Spinal cord (tissue), 10 donors: ENCODE results near the gene GPR50. TPM values are rescaled to one million over a fixed set of nuclear protein-coding genes. Genes with fewer than 3 reads are reported as not detected.

Experiments used
- DNase-seq, 6 donors: peaks; one replicate each; pipeline versions ENCODE4 v3.0.0 to v3.0.0-alpha.2; 2013 to 2015; ENCODE audit warnings: low spot score in 6 of 6, low read depth in 4 of 6
- H3K27ac ChIP-seq: one replicate; pipeline ENCODE4 v1.5.1; 2013; ENCODE audit warnings: low read depth, low read length, control low read depth
- H3K27me3 ChIP-seq: one replicate; pipeline ENCODE4 v1.6.1; 2013; ENCODE audit warnings: low read length; ENCODE audit not compliant: control insufficient read depth, insufficient read depth
- H3K36me3 ChIP-seq: one replicate; pipeline ENCODE4 v1.6.1; 2013; ENCODE audit warnings: low read length; ENCODE audit not compliant: control insufficient read depth, insufficient read depth
- H3K4me1 ChIP-seq: one replicate; pipeline ENCODE4 v1.6.1; 2013; ENCODE audit warnings: low read length; ENCODE audit not compliant: control insufficient read depth, insufficient read depth
- H3K4me3 ChIP-seq: one replicate; pipeline ENCODE4 v1.5.1; 2013; ENCODE audit warnings: low read depth, low read length, control low read depth
- H3K9me3 ChIP-seq: one replicate; pipeline ENCODE4 v1.6.1; 2013; ENCODE audit warnings: low read length; ENCODE audit not compliant: control insufficient read depth, insufficient read depth
- WGBS: methylation state at CpG from one replicate; pipeline ENCODE4 v1.1.5; 2013; ENCODE audit warnings: missing lambda C conversion rate; ENCODE audit not compliant: insufficient coverage; 5-methylcytosine and 5-hydroxymethylcytosine counted together
- long read RNA-seq, 4 donors: transcript quantifications; one replicate each; lab custom pipeline, GENCODE V29; 2026
- polyA plus RNA-seq, 2 donors: library from polyadenylated mRNA; unstranded; fragments of 120-200 nt; gene quantifications; one replicate each; pipeline ENCODE4 v1.2.1, GENCODE V29; 2013; ENCODE audit not compliant: insufficient read length in 2 of 2
- total RNA-seq, 2 donors: library from RNA; depleted of rRNA in 1 of 2; stranded (reverse); fragments of 120-200 nt in 1 of 2; fragments of >200 nt in 1 of 2; gene quantifications; one replicate each; pipeline versions ENCODE4 v1.2.3 to v1.2.4, GENCODE V29; 2013 to 2014
- donor health status: healthy.

GPR50 gene
- total RNA-seq, result under 1 TPM in 1 of 2 donors, not detected in 1; 0.06 TPM
- under 1 TPM; 0.25 to 0.47 TPM for polyA plus RNA-seq
- long read RNA-seq, donor 1, result 0 reads
- long read RNA-seq, donor 2, result 0 reads
- long read RNA-seq, donor 3, result 0 reads
- long read RNA-seq, donor 4, result 0 reads

GRCh38 chrX:151176231-151176750 lies at the start of gene GPR50:
TSS of gene GPR50 (plus strand) at chrX:151176584. CDS start at chrX:151176722, 138 bp downstream.
- H3K27me3 ChIP-seq, result peaks cover 60% of the 10 kb centered on the region
- H3K9me3 ChIP-seq, result no peaks in the 10 kb centered on the region
- H3K4me1 ChIP-seq, result peaks cover 19% of the 10 kb centered on the region
- no peak within 1 kb of the TSS for H3K27ac ChIP-seq
- no peak for DNase-seq
- H3K4me3 ChIP-seq, result no peak within 1 kb of the TSS
- H3K36me3 ChIP-seq, result no peaks in the 10 kb centered on the region
- 58% methylated on average over 11 of the region's 11 CpGs for WGBS

- Histone ChIP-seq H3K4me1 (no peaks in the 10 kb centered on the region), H3K4me3 (no peak overlapping the region), H3K9me3 (no peaks in the 10 kb centered on the region), H3K36me3 (no peaks in the 10 kb centered on the region), H3K27ac (no peak overlapping the region), H3K27me3 (no peaks in the 10 kb centered on the region)
- no CpG with 5 or more reads among the region's 2 CpGs for WGBS
- DNase-seq, result no peak
Measured at GRCh38 chrX:151132531-151132930, 43.9 kb upstream of the GPR50 start.

- Histone ChIP-seq H3K36me3 (no peaks in the 10 kb centered on the region), H3K4me3 (no peak overlapping the region), H3K4me1 (no peaks in the 10 kb centered on the region), H3K27me3 (no peaks in the 10 kb centered on the region), H3K9me3 (no peaks in the 10 kb centered on the region), H3K27ac (no peak overlapping the region)
- 47% methylated on average over 8 of the region's 8 CpGs for WGBS
- DNase-seq, result peak in 4 of 6 donors; percentile 21 to 87 (median 64)
Measured at GRCh38 chrX:151151665-151152267, 24.6 kb upstream of the GPR50 start.

GRCh38 chrX:151153086-151153485 lies 23.3 kb upstream of the GPR50 start:
- H3K27ac ChIP-seq, result no peak overlapping the region
- DNase-seq, result peak in 3 of 6 donors; percentile 13 to 81 (median 55)
- H3K4me3 ChIP-seq, result no peak overlapping the region
- no peaks in the 10 kb centered on the region for H3K27me3 ChIP-seq
- H3K4me1 ChIP-seq, result no peaks in the 10 kb centered on the region
- no peaks in the 10 kb centered on the region for H3K9me3 ChIP-seq
- 52% methylated on average over 2 of the region's 9 CpGs for WGBS
- H3K36me3 ChIP-seq, result no peaks in the 10 kb centered on the region

GRCh38 chrX:151153667-151154066 lies 22.7 kb upstream of the GPR50 start:
- H3K4me1 ChIP-seq, result no peaks in the 10 kb centered on the region
- H3K27me3 ChIP-seq, result no peaks in the 10 kb centered on the region
- H3K36me3 ChIP-seq, result no peaks in the 10 kb centered on the region
- no peak overlapping the region for H3K4me3 ChIP-seq
- WGBS, result 24% methylated on average over 5 of the region's 6 CpGs
- DNase-seq, result peak in 2 of 6 donors; percentile 22 to 46
- H3K27ac ChIP-seq, result no peak overlapping the region
- H3K9me3 ChIP-seq, result no peaks in the 10 kb centered on the region

GRCh38 chrX:151155234-151155633 lies 21.1 kb upstream of the GPR50 start:
- Histone ChIP-seq H3K36me3 (no peaks in the 10 kb centered on the region), H3K4me1 (no peaks in the 10 kb centered on the region), H3K27me3 (no peaks in the 10 kb centered on the region), H3K4me3 (no peak overlapping the region), H3K27ac (no peak overlapping the region), H3K9me3 (no peaks in the 10 kb centered on the region)
- WGBS, result 61% methylated on average over 2 of the region's 4 CpGs
- no peak for DNase-seq

GRCh38 chrX:151161690-151162089 lies 14.7 kb upstream of the GPR50 start:
- DNase-seq, result no peak
- WGBS, result 59% methylated on average over 4 of the region's 4 CpGs
- Histone ChIP-seq H3K36me3 (no peaks in the 10 kb centered on the region), H3K4me1 (no peaks in the 10 kb centered on the region), H3K9me3 (no peaks in the 10 kb centered on the region), H3K27me3 (no peaks in the 10 kb centered on the region), H3K27ac (no peak overlapping the region), H3K4me3 (no peak overlapping the region)

GRCh38 chrX:151167791-151168345 lies 8.5 kb upstream of the GPR50 start:
- H3K27me3 ChIP-seq, result no peaks in the 10 kb centered on the region
- H3K36me3 ChIP-seq, result no peaks in the 10 kb centered on the region
- no peak for DNase-seq
- no peak overlapping the region for H3K27ac ChIP-seq
- WGBS, result 62% methylated on average over 4 of the region's 7 CpGs
- no peak overlapping the region for H3K4me3 ChIP-seq
- H3K9me3 ChIP-seq, result no peaks in the 10 kb centered on the region
- H3K4me1 ChIP-seq, result no peaks in the 10 kb centered on the region

- H3K4me1 ChIP-seq, result no peaks in the 10 kb centered on the region
- H3K27me3 ChIP-seq, result peaks cover 14% of the 10 kb centered on the region
- H3K36me3 ChIP-seq, result no peaks in the 10 kb centered on the region
- H3K9me3 ChIP-seq, result no peaks in the 10 kb centered on the region
- 90% methylated on average over 1 of the region's 1 CpG for WGBS
- no peak for DNase-seq
- H3K4me3 ChIP-seq, result no peak overlapping the region
- H3K27ac ChIP-seq, result no peak overlapping the region
Measured at GRCh38 chrX:151169783-151170182, 6.6 kb upstream of the GPR50 start.
